SU-DHL-6 (cell line): Measurements from ENCODE around the gene HCFC1.

Experiments
- H2AFZ ChIP-seq: fragments of 200-600 bp; sonication (generic); 2 replicates; pipeline ENCODE4 v1.6.1; 2014; ENCODE audit warnings: low read depth, mild to moderate bottlenecking, moderate library complexity, mixed read lengths, antibody characterized with exemption, low read length; ENCODE audit not compliant: severe bottlenecking
- H3F3A ChIP-seq: fragments of 200-600 bp; shearing (Covaris generic); 2 replicates; pipeline ENCODE4 v1.6.0; 2016; ENCODE audit warnings: antibody characterized with exemption, mild to moderate bottlenecking; ENCODE audit not compliant: insufficient read depth
- H3K27ac ChIP-seq: fragments of 200-600 bp; sonication (generic); 2 replicates; pipeline ENCODE4 v1.5.1; 2016; ENCODE audit warnings: low read depth, mild to moderate bottlenecking, low read length, moderate library complexity, mixed read lengths
- H3K27me3 ChIP-seq: fragments of 200-600 bp; sonication (generic), shearing (Covaris generic); 2 replicates; pipeline ENCODE4 v1.6.0; 2014; ENCODE audit warnings: mild to moderate bottlenecking, low read length
- H3K36me3 ChIP-seq: fragments of 200-600 bp; sonication (generic); 2 replicates; pipeline ENCODE4 v1.6.1; 2014; ENCODE audit warnings: mild to moderate bottlenecking, low read length, mixed read lengths
- H3K4me2 ChIP-seq: fragments of 300-600, 200-600 bp; shearing (Covaris generic), sonication (generic); 2 replicates; pipeline ENCODE4 v1.6.0; 2014; ENCODE audit warnings: low read length, low read depth, mild to moderate bottlenecking; ENCODE audit not compliant: poor library complexity, severe bottlenecking
- H3K4me3 ChIP-seq: fragments of 200-600 bp; sonication (generic); 2 replicates; pipeline ENCODE4 v1.5.1; 2014; ENCODE audit warnings: antibody characterized with exemption, low read length, mild to moderate bottlenecking, mixed read lengths; ENCODE audit not compliant: insufficient read depth, poor library complexity, severe bottlenecking
- H3K79me2 ChIP-seq: fragments of 200-600 bp; sonication (generic); 2 replicates; pipeline ENCODE4 v1.6.1; 2014; ENCODE audit warnings: mild to moderate bottlenecking, low read length, moderate library complexity; ENCODE audit not compliant: insufficient read depth
- H3K9ac ChIP-seq: fragments of 200-600 bp; sonication (generic); 2 replicates; pipeline ENCODE4 v1.7.0; 2014; ENCODE audit warnings: mild to moderate bottlenecking, low read length
- H3K9me2 ChIP-seq: fragments of 200-600 bp; sonication (generic); replicated peaks from 2 replicates; pipeline ENCODE4 v1.6.1; 2014; ENCODE audit warnings: low read length; ENCODE audit not compliant: insufficient read depth
- H3K9me3 ChIP-seq: fragments of 200-600 bp; sonication (generic); 2 replicates; pipeline ENCODE4 v1.6.1; 2014; ENCODE audit warnings: low read length, mixed read lengths; ENCODE audit not compliant: insufficient read depth
- H4K20me1 ChIP-seq: fragments of 200-600 bp; sonication (generic); 2 replicates; pipeline ENCODE4 v1.6.1; 2014; ENCODE audit warnings: low read depth, mild to moderate bottlenecking, antibody characterized with exemption, low read length, moderate library complexity, mixed read lengths
- CTCF ChIP-seq: fragments of 200-600 bp; sonication (generic); IDR thresholded peaks from one replicate; pipeline ENCODE4 v1.5.1; 2017; ENCODE audit warnings: antibody characterized with exemption, mild to moderate bottlenecking, low read length, moderate library complexity; ENCODE audit not compliant: insufficient read depth, poor library complexity, severe bottlenecking
- EZH2phosphoT487 ChIP-seq: fragments of 200-600 bp; sonication (generic), shearing (Covaris generic); conservative IDR thresholded peaks from 2 replicates; pipeline ENCODE4 v1.6.1; 2018; ENCODE audit warnings: mild to moderate bottlenecking, antibody characterized with exemption, low read length, moderate library complexity, mixed read lengths

HCFC1 gene

DNA sequence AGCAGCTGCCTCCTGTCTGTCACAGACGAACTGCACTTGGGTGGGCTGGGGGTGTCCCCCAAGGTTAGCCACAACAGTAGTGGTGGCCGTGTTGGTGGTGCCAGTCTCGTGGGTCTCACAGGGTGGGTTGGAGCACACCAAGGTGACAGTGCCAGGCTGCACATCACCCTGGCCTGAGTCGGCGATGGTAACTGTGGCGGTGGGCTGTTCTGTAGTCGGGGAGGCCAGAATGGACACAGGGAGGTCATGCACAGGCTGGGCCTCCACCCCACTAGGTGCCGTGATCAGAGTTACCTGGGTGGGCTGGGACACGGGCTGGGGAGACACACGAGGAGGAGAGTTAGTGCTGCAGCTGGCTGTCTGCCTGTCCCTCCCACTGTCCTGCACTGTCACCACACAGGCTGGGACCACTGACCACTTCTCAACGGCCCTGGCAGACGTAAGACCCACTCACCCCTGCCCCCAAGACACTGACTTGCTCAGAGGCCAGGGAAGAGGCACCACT, 16.3 kb downstream of the HCFC1 start:
- no peak overlapping the region for H3K4me2 ChIP-seq
- no peaks in the 10 kb centered on the region for H3F3A ChIP-seq
- H2AFZ ChIP-seq = no peak overlapping the region
- no peak overlapping the region for H3K9ac ChIP-seq
- H3K27ac ChIP-seq = no peak overlapping the region
- H4K20me1 ChIP-seq = no peaks in the 10 kb centered on the region
- no peak overlapping the region for H3K4me3 ChIP-seq
- H3K9me3 ChIP-seq = no peaks in the 10 kb centered on the region
- no peaks in the 10 kb centered on the region for H3K9me2 ChIP-seq
- TF ChIP-seq CTCF (no peak), EZH2phosphoT487 (no peak)
- no peaks in the 10 kb centered on the region for H3K27me3 ChIP-seq
- peaks cover 6% of the 10 kb centered on the region; the same call in 1 of the 2 replicates for H3K36me3 ChIP-seq
- H3K79me2 ChIP-seq = no peaks in the 10 kb centered on the region

DNA sequence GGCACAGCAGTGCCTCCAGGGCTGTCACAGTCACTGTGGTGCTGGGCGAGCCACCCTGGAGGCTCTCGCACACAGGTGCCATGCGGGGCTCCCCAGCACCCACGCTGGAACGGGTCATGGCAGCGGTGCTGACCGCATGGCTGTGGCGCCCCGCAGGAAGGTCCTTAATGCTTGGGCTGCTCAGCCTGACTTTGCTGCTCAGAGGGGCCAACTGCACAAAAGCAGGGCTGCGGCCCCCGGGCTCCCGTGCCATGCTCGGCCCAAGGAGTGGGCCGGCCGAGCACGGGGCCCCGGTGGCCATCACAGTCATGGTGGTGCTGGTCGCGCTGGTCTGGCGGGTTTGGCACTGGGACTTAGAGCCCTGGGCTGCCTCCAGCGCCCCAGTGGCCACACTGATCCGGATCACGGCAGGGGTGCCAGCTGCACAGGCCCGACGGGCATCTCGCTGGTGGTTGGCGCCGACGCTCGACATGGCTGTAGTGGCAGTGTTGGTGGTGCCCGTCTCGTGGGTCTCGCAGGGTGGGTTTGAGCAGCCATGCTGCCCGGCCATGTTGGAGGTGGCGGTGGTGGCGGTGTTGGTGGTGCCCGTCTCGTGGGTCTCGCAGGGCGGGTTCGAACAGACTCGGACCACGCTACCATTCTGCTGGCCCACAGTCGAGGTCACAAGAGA, 16.9 kb downstream of the HCFC1 start:
- Histone ChIP-seq H3K27ac (no peak overlapping the region), H3K27me3 (no peaks in the 10 kb centered on the region), H2AFZ (no peak overlapping the region), H4K20me1 (no peaks in the 10 kb centered on the region), H3K4me3 (no peak overlapping the region), H3K36me3 (peaks cover 6% of the 10 kb centered on the region; the same call in 1 of the 2 replicates), H3K79me2 (no peaks in the 10 kb centered on the region), H3K9me3 (no peaks in the 10 kb centered on the region), H3K9ac (no peak overlapping the region), H3F3A (no peaks in the 10 kb centered on the region), H3K4me2 (no peak overlapping the region), H3K9me2 (no peaks in the 10 kb centered on the region)
- TF ChIP-seq EZH2phosphoT487 = no peak
- no peak for TF ChIP-seq CTCF

GRCh38 chrX:153953892-153954557, 17.6 kb downstream of the HCFC1 start:
- Histone ChIP-seq H3K4me2 (no peak overlapping the region), H3K79me2 (no peaks in the 10 kb centered on the region), H3K27me3 (no peaks in the 10 kb centered on the region), H2AFZ (no peak overlapping the region), H4K20me1 (no peaks in the 10 kb centered on the region), H3F3A (no peaks in the 10 kb centered on the region), H3K9me2 (no peaks in the 10 kb centered on the region), H3K9me3 (no peaks in the 10 kb centered on the region), H3K4me3 (no peak overlapping the region), H3K27ac (no peak overlapping the region), H3K36me3 (peaks cover 6% of the 10 kb centered on the region; the same call in 1 of the 2 replicates), H3K9ac (no peak overlapping the region)
- TF ChIP-seq CTCF = no peak
- TF ChIP-seq EZH2phosphoT487 = no peak
